ENCODE data around the gene PICALM.

DNA sequence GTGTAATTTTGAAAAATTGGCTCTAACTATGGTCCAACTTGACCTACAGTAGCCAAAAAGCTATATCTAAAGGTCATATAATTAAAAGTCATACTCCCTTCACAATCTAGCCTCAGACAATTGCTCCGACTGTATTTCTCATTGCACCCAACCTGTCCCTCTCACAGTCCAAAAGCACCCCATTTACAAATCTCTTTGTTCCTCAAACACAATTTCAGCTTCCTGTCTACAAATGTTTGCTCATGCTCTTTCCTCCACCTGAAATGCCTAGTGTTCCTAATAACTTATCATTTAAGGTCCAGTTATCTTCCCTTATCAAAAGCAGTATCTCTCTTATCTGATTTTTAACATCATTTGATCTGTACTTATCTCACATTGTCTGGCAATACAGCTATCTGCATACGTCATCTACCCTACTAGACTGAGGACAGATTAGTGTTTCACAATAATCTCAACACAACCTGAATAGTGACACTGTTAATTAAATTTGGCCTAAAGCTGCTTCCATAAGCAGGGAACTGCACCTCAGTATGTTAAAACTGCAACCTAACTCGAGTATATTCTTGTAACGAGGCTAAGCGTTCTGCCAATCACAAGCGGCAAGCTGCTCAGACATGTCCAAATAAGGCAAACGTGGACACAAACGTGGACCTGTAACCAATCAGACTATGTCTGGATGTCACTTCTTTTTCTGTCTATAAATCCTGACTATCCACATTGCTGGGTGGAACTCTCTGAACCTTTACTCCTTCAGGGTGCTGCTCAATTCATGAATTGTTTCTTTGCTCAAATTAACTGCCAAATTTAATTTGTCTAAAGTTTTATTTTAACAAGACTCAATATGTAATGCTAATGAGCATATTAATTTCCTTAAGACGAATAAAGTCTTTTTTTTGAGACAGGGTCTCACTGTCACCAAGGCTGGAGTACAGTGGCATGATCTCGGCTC is 15.9 kb downstream of the PICALM start:
- no peak for TF ChIP-seq CTCF (IDR thresholded peaks at IDR 0.05)
- no peak for TF ChIP-seq POLR2A (IDR thresholded peaks at IDR 0.05)

Data from adrenal gland (tissue), 5 donors.